Mesodermal cell (in vitro differentiated cells): Measurements from ENCODE around the gene GBE1.

Experiments used
- H3K27ac ChIP-seq: 2 replicates; pipeline ENCODE4 v1.7.0; 2013; ENCODE audit warnings: mild to moderate bottlenecking, low read depth, low read length, moderate library complexity; ENCODE audit not compliant: severe bottlenecking
- H3K36me3 ChIP-seq: 2 replicates; pipeline ENCODE4 v1.7.1; 2013; ENCODE audit warnings: mild to moderate bottlenecking, low read length, moderate library complexity; ENCODE audit not compliant: control insufficient read depth, insufficient read depth
- H3K4me1 ChIP-seq: one replicate; pipeline ENCODE4 v1.7.1; 2013; ENCODE audit warnings: mild to moderate bottlenecking, low read length; ENCODE audit not compliant: insufficient read depth, control insufficient read depth, poor library complexity, severe bottlenecking
- H3K4me3 ChIP-seq: 2 replicates; pipeline ENCODE4 v1.7.0; 2013; ENCODE audit warnings: low read length, control low read depth, mild to moderate bottlenecking; ENCODE audit not compliant: insufficient read depth, poor library complexity, severe bottlenecking; ENCODE audit errors: extremely low read depth
- H3K9me3 ChIP-seq: 2 replicates; pipeline ENCODE4 v1.7.1; 2013; ENCODE audit warnings: mild to moderate bottlenecking, low read length, moderate library complexity; ENCODE audit not compliant: control insufficient read depth
- WGBS, 2 experiments: methylation state at CpG; one replicate each; pipeline ENCODE4 v1.1.5; 2013; ENCODE audit warnings: missing lambda C conversion rate in 2 of 2; ENCODE audit not compliant: insufficient coverage in 2 of 2; 5-methylcytosine and 5-hydroxymethylcytosine counted together

GBE1 gene

DNA sequence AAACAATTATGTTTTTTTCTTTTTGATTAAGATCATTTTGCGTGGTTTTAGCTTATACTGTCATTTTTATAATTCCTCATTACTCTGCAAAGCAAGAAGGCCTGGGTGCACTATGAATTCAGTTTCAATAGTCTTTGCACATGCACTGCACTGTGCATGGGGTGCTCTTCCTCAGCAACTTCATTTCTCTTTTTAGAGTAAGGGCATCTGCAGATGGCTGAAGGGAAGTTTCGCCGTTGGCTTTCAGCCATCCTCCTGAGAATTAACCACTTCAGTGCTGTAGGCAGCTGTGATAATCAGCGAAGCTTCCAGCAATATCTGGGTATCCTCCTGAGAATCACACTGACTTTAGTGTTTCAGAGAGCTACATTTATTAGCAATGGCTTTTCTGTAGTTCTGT lies 284.8 kb downstream of the GBE1 start:
- Histone ChIP-seq H3K4me1 (peaks cover 12% of the 10 kb centered on the region), H3K36me3 (no peaks in the 10 kb centered on the region), H3K27ac (no peak overlapping the region), H3K4me3 (no peak overlapping the region), H3K9me3 (no peaks in the 10 kb centered on the region)
- 74 to 100% methylated on average over 1 to 2 of the region's 4 CpGs for WGBS, 2 experiments

DNA sequence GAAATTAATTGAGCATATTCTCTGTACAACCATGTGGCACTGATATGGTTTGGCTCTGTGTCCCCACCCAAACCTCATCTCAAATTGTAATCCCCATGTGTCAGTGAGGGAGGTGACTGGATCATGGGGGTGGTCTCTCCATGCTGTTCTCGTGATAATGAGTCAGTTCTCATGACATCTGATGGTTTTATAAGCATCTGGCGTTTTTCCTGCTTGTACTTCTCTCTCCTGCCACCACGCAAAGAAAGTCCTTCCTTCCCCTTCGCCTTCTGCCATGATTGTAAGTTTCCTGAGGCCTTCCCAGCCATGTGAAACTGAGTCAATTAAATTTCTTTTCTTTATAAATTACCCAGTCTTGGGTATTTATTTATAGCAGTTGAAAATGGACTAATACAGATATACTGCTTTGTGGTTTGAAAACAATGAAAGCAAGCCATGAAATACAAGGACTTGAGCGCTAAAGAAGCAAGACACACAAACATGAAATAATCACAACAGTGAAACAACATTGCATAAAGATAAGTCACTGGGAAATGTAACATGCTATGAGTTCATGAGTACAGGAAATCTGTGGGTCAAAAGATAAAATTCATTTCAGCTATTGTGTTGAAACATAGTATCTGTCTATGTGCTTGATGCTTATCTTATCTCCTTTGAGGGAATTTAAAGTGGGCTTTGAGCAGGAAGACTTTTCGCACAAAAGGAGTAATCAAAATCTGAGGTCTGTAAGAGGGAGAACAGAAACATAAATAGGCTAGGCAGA lies 288.7 kb downstream of the GBE1 start:
- Histone ChIP-seq H3K4me1 (peaks cover 12% of the 10 kb centered on the region), H3K27ac (peak overlapping the region; percentile 78), H3K36me3 (no peaks in the 10 kb centered on the region), H3K9me3 (no peaks in the 10 kb centered on the region), H3K4me3 (no peak overlapping the region)
- WGBS, 2 experiments: 80 to 89% methylated on average over 4 to 5 of the region's 6 CpGs

DNA sequence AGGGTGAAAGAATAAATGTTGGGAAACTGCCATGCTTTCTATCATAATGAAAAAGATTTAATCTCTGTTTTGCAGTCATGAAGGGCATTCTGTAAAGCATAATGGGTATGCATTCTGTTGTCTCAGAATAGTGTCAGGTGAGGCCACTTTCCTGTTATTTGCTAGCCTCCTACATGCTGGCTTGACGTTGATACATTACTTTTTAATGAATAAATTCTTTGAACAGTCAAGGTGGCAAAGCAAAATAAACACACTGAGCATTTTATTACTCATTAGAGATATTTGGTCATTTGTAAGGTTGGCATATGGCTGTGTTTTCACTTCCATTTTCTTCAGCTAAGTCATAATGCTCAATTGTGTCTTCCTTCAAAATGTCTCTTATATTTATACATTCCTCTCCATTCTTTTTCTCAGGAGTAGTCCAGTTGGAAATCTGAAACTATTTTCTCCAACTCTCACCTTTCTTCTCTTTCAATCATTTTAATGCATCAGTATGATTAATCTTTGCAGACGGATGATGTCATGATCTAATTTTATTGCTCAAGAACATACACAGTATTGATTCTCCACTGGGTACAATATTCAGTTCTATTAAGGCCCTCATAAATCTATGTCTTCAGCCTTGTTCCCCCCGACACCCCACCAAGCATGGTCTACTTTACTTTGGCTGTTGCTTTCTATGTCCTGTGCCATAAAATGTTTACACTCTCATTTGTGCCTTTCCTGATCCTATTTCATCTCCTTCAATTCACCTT lies 290.7 kb downstream of the GBE1 start:
- Histone ChIP-seq H3K9me3 (no peaks in the 10 kb centered on the region), H3K4me1 (peaks cover 8% of the 10 kb centered on the region), H3K36me3 (no peaks in the 10 kb centered on the region), H3K27ac (no peak overlapping the region), H3K4me3 (no peak overlapping the region)
- 45 to 54% methylated on average over 1 to 2 of the region's 3 CpGs for WGBS, 2 experiments

DNA sequence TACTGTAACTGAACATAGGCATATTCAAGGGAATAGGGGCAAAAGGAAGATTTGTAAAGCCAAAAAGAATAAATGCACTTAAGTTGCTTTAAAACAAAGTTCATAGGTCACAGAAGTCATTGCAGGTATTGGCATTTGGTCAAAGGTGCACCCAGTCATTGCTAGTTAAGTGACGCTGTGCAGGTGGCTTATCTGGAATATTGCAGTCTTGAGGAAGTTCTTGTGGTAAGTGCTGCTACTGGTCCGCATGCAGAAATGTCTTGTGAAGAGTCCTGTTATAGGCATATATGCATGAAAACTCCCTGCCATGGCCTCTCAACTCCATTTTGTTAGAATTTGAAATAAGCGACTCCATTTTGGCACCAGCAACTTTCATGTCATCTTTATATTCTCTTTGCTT lies 293.1 kb downstream of the GBE1 start:
- Histone ChIP-seq H3K9me3 (no peaks in the 10 kb centered on the region), H3K27ac (no peak overlapping the region), H3K4me3 (no peak overlapping the region), H3K4me1 (peaks cover 8% of the 10 kb centered on the region), H3K36me3 (no peaks in the 10 kb centered on the region)
- WGBS, 2 experiments: 60 to 80% methylated on average over 1 of the region's 3 CpGs

DNA sequence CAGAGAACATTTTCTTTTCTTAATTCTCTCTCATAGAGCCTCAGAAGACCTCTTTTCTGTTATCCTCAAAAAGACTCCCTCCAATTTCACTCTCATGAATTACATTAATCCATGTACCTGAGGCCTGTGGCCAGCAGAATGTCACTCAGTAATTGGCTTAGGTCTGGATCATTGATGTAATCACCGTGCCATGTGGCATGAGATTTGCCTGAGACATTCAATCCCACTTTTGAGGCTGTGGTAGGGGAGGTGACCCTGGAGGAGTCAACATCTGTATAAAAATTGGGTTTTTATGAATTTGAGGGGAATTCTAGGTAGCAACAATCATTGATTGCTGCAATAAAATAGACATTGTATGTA lies 295.3 kb downstream of the GBE1 start:
- Histone ChIP-seq H3K27ac (no peak overlapping the region), H3K36me3 (no peaks in the 10 kb centered on the region), H3K9me3 (no peaks in the 10 kb centered on the region), H3K4me3 (no peak overlapping the region), H3K4me1 (no peaks in the 10 kb centered on the region)
- 83 to 100% methylated on average over 1 of the region's 1 CpG for WGBS, 2 experiments

DNA sequence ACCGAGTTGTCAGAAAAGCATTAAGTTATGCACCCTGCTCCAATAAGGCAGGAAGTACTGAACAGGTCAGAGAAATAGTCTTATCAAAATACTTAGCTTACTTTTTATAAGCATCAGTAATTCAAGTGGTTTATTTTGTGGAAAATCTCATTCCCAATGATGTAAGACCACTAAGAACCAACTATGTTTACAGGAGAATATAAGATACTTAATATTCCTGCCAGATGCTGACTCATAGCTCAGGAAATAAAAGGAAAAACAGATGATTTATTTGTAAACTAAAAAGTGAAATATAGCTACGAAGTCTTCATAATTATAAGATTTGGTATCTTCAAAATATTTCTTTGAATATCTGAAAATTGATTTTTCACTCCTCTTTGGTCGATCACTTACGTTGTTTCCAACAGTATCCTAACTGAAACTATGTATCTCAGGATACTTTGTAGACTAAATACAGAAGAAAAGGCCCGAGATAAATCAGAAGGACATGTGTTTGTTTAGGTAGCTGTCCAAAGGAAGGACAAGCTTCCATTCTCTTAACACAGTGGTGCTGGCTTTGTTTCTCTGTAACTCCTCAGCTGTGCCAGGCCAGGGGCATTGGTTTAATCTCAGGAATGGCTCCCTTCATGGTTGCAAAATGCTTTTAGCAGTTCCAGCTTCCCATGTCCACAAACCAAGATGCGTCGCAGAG lies 295.8 kb downstream of the GBE1 start:
- no peak overlapping the region for H3K27ac ChIP-seq
- no peaks in the 10 kb centered on the region for H3K4me1 ChIP-seq
- WGBS, 2 experiments: 86 to 95% methylated on average over 2 to 3 of the region's 7 CpGs
- no peak overlapping the region for H3K4me3 ChIP-seq
- no peaks in the 10 kb centered on the region for H3K36me3 ChIP-seq
- H3K9me3 ChIP-seq: no peaks in the 10 kb centered on the region

DNA sequence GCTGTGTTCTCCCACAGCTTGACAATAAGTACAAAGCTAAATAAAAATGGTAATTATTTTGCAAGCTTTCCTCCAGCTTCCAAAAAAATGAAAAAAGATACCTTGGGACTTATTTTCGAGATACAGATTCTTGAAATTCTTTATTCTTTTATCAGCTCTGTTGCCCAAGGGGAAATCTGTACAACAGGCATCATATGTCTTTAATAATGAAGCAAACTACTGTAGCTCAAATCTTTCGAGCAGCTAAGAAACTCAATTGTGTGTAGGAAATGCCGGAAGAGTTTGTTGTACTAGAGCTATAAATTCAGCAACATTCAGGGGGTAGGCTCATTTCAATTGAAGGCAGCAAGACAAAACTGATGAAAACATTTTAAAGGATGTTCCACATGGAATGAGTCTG lies 297.7 kb downstream of the GBE1 start:
- H3K4me1 ChIP-seq: no peaks in the 10 kb centered on the region
- H3K4me3 ChIP-seq: no peak overlapping the region
- 100% methylated on average over 1 to 2 of the region's 3 CpGs for WGBS, 2 experiments
- H3K36me3 ChIP-seq: no peaks in the 10 kb centered on the region
- no peak overlapping the region for H3K27ac ChIP-seq
- no peaks in the 10 kb centered on the region for H3K9me3 ChIP-seq

DNA sequence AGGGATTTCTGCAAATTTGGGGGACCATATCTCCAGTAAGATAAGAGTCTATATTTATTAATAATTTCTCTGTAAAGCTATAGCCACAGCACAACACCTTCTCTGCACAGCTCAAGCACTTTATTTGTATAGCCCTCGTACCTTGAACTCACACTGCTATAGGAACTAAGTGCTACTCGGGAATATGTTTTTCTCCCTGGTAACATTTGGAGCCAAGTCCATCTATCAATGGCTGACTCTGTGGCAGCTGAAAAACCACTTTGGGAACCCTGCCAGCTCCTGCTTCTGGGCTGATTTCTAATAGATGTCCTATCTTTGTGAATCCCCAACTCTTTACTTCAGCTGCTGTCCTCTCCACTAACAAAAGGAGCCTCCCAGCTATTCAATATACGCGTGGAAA lies 298.5 kb downstream of the GBE1 start:
- H3K4me3 ChIP-seq: no peak overlapping the region
- no peaks in the 10 kb centered on the region for H3K36me3 ChIP-seq
- 81 to 87% methylated on average over 2 to 4 of the region's 4 CpGs for WGBS, 2 experiments
- H3K4me1 ChIP-seq: no peaks in the 10 kb centered on the region
- no peak overlapping the region for H3K27ac ChIP-seq
- H3K9me3 ChIP-seq: no peaks in the 10 kb centered on the region

DNA sequence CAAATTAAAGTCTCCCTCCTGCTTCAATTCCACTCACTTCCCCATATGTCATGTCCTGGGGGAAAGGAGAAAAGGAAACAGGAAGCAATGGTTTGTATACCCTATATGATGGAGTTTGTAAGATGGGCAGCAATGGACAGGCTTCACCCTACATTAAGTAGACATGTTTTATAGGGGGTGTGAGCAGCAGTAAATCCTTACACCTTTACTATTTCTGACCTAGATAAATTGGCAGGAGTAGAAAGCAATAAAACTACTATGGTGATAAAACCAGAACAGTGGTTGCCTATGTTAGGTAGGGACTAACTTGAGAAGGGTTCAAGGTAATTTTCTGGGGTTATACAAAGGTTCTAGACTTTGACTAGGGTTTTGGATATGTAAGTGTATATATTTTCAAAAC lies 301.7 kb downstream of the GBE1 start:
- Histone ChIP-seq H3K27ac (no peak overlapping the region), H3K4me1 (no peaks in the 10 kb centered on the region), H3K4me3 (no peak overlapping the region), H3K9me3 (no peaks in the 10 kb centered on the region), H3K36me3 (no peaks in the 10 kb centered on the region)

DNA sequence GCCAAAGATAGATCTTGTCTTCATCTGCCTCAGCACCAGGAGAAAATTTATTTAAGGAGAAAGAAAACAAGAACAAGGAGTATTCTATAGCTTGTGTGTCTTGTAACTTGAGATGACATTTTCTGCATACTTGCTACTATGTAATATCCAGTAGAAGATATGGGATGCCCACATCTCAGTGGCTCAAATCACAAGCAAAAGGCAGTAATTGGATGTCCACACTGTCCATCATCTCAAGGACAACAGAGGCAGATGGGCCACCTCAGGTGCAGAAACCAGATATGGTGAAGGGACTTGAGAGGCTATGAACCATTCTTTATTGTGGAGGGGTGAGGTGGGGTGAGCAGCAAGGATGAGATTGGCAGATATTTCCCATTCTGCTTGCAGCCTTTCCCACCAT lies 309.0 kb downstream of the GBE1 start:
- Histone ChIP-seq H3K9me3 (no peaks in the 10 kb centered on the region), H3K4me1 (peaks cover 3% of the 10 kb centered on the region), H3K36me3 (no peaks in the 10 kb centered on the region), H3K4me3 (no peak overlapping the region), H3K27ac (no peak overlapping the region)

DNA sequence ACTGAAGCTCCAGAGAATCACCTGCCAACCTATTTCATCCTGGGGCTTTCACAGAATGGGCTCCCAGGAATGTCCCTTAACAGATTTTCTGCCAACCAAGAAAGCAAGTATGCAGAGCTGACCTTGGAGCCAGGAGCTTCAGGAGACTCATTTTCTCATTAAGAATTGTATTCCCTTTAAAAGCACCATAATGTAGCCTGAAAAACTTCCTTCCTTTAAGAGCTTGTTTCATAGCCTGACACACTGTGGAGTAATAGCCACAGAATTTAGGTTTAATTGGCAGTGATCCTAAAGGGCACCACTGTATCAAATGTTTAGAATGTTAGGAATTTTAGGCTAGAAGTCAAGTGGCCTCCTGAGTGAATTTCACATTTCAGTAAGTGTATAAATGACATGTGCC lies 309.8 kb downstream of the GBE1 start:
- H3K4me3 ChIP-seq: no peak overlapping the region
- no peak overlapping the region for H3K27ac ChIP-seq
- peaks cover 3% of the 10 kb centered on the region for H3K4me1 ChIP-seq

More for the DNA sequence above, 309.8 kb downstream of the GBE1 start:
- no peaks in the 10 kb centered on the region for H3K9me3 ChIP-seq
- H3K36me3 ChIP-seq: no peaks in the 10 kb centered on the region
